Smooth muscle cell (in vitro differentiated cells): ENCODE results near the gene TROAP. TPM values are rescaled to one million over a fixed set of nuclear protein-coding genes. Genes with fewer than 3 reads are reported as not detected.

Source experiments
- DNase-seq: peaks from one replicate; lab custom pipeline; 2025; ENCODE audit not compliant: unreplicated experiment; lab: John Stamatoyannopoulos, UW
- H2AFZ ChIP-seq: fragments of 200-600 bp; sonication (generic); 2 replicates; pipeline ENCODE4 v1.6.0; 2016; ENCODE audit warnings: antibody characterized with exemption, low read depth, mild to moderate bottlenecking
- H3F3A ChIP-seq: fragments of 200-600 bp; sonication (generic); 2 replicates; pipeline ENCODE4 v1.6.0; 2017; ENCODE audit warnings: antibody characterized with exemption, low read depth
- H3K27ac ChIP-seq: fragments of 200-600 bp; sonication (generic); 2 replicates; pipeline ENCODE4 v1.5.1; 2016; ENCODE audit warnings: low read depth, mild to moderate bottlenecking
- H3K27me3 ChIP-seq: fragments of 200-600 bp; sonication (generic); 2 replicates; pipeline ENCODE4 v1.6.1; 2016; ENCODE audit warnings: low read depth, mild to moderate bottlenecking
- H3K36me3 ChIP-seq: fragments of 200-600 bp; sonication (generic); 2 replicates; pipeline ENCODE4 v1.5.1; 2016; ENCODE audit warnings: low read depth
- H3K4me1 ChIP-seq: fragments of 200-600 bp; sonication (generic); 2 replicates; pipeline ENCODE4 v1.5.1; 2016; ENCODE audit warnings: low read depth
- H3K4me2 ChIP-seq: fragments of 200-600 bp; sonication (generic); 2 replicates; pipeline ENCODE4 v1.6.0; 2016; ENCODE audit warnings: mild to moderate bottlenecking
- H3K4me3 ChIP-seq: fragments of 200-600 bp; sonication (generic); 2 replicates; pipeline ENCODE4 v1.5.1; 2016; ENCODE audit warnings: mild to moderate bottlenecking
- H3K79me2 ChIP-seq: fragments of 200-600 bp; sonication (generic); 2 replicates; pipeline ENCODE4 v1.6.0; 2016; ENCODE audit warnings: low read depth, mild to moderate bottlenecking
- H3K9ac ChIP-seq: fragments of 200-600 bp; sonication (generic); 2 replicates; pipeline ENCODE4 v1.6.0; 2016; ENCODE audit warnings: low read depth
- H3K9me3 ChIP-seq: fragments of 200-600 bp; sonication (generic); replicated peaks from 2 replicates; pipeline ENCODE4 v1.5.1; 2016; ENCODE audit warnings: low read depth
- H4K20me1 ChIP-seq: fragments of 200-600 bp; sonication (generic); 2 replicates; pipeline ENCODE4 v1.6.0; 2016; ENCODE audit warnings: low read depth
- CTCF ChIP-seq: fragments of 200-600 bp; sonication (generic); IDR thresholded peaks from 2 replicates; pipeline ENCODE4 v1.5.1; 2017; ENCODE audit warnings: borderline replicate concordance, mild to moderate bottlenecking, antibody characterized with exemption; ENCODE audit not compliant: insufficient read depth, poor library complexity, severe bottlenecking
- WGBS: methylation state at CpG from one replicate; pipeline ENCODE4 v1.1.7; 2016; ENCODE audit warnings: low lambda C conversion rate; 5-methylcytosine and 5-hydroxymethylcytosine counted together
- polyA plus RNA-seq: library from polyadenylated mRNA; unstranded; fragments of >200 nt; fragmentation: Nextera tagmentation; extraction: Ambion mirVana; gene quantifications from 2 replicates; pipeline ENCODE4 v1.2.1, GENCODE V29; 2016
- total RNA-seq: library from RNA; depleted of rRNA; stranded (reverse); fragments of >200 nt; gene quantifications from 2 replicates; pipeline ENCODE4 v1.2.3, GENCODE V29; 2014

Gene TROAP
- total and polyA plus RNA-seq, 2 experiments from 2014 or later = 3.7 to 8.5 TPM

- Histone ChIP-seq H3K36me3 (no peaks in the 10 kb centered on the region), H3K9me3 (no peaks in the 10 kb centered on the region), H3K4me2 (no peak overlapping the region), H3K4me1 (no peaks in the 10 kb centered on the region), H2AFZ (no peak overlapping the region), H4K20me1 (no peaks in the 10 kb centered on the region), H3K27ac (no peak overlapping the region), H3K27me3 (peaks cover 9% of the 10 kb centered on the region), H3K4me3 (no peak overlapping the region), H3F3A (no peaks in the 10 kb centered on the region), H3K9ac (no peak overlapping the region), H3K79me2 (no peaks in the 10 kb centered on the region)
- WGBS = 31% methylated on average over 3 of the region's 3 CpGs
- TF ChIP-seq CTCF = peak; percentile 53
- DNase-seq = no peak
Observed at GRCh38 chr12:49357103-49357678, 34.1 kb downstream of the TROAP start.

GRCh38 chr12:49358483-49359141 lies 35.6 kb downstream of the TROAP start:
- H3K4me1 ChIP-seq = no peaks in the 10 kb centered on the region
- H3K9me3 ChIP-seq = no peaks in the 10 kb centered on the region
- no peaks in the 10 kb centered on the region for H4K20me1 ChIP-seq
- peak; percentile 85 for TF ChIP-seq CTCF
- H2AFZ ChIP-seq = no peak overlapping the region
- no peaks in the 10 kb centered on the region for H3K79me2 ChIP-seq
- 18% methylated on average over 7 of the region's 7 CpGs for WGBS
- peak overlapping the region; percentile 16 for H3K4me2 ChIP-seq
- no peaks in the 10 kb centered on the region for H3K36me3 ChIP-seq
- no peaks in the 10 kb centered on the region for H3F3A ChIP-seq
- DNase-seq = no peak
- no peak overlapping the region for H3K4me3 ChIP-seq
- no peak overlapping the region for H3K27ac ChIP-seq
- no peak overlapping the region for H3K9ac ChIP-seq
- peaks cover 8% of the 10 kb centered on the region for H3K27me3 ChIP-seq

- H3F3A ChIP-seq = no peaks in the 10 kb centered on the region
- H3K27ac ChIP-seq = no peak overlapping the region
- no peak overlapping the region for H3K4me2 ChIP-seq
- no peak overlapping the region for H3K9ac ChIP-seq
- H2AFZ ChIP-seq = no peak overlapping the region
- no peaks in the 10 kb centered on the region for H3K9me3 ChIP-seq
- H3K27me3 ChIP-seq = peaks cover 2% of the 10 kb centered on the region
- DNase-seq = no peak
- H3K4me3 ChIP-seq = no peak overlapping the region
- no peaks in the 10 kb centered on the region for H3K4me1 ChIP-seq
- WGBS = 78% methylated on average over 7 of the region's 7 CpGs
- no peaks in the 10 kb centered on the region for H3K36me3 ChIP-seq
- TF ChIP-seq CTCF = no peak
- no peaks in the 10 kb centered on the region for H3K79me2 ChIP-seq
- H4K20me1 ChIP-seq = no peaks in the 10 kb centered on the region
Observed at GRCh38 chr12:49359671-49360070, 36.6 kb downstream of the TROAP start.

GRCh38 chr12:49362077-49362476 lies 39.0 kb downstream of the TROAP start:
- no peak for TF ChIP-seq CTCF
- Histone ChIP-seq H3K9ac (no peak overlapping the region), H3K79me2 (no peaks in the 10 kb centered on the region), H3K27ac (no peak overlapping the region), H3F3A (peaks cover 7% of the 10 kb centered on the region), H3K27me3 (no peaks in the 10 kb centered on the region), H3K4me1 (peaks cover 7% of the 10 kb centered on the region), H3K36me3 (no peaks in the 10 kb centered on the region), H4K20me1 (no peaks in the 10 kb centered on the region), H2AFZ (no peak overlapping the region), H3K9me3 (no peaks in the 10 kb centered on the region), H3K4me2 (no peak overlapping the region), H3K4me3 (no peak overlapping the region)
- 100% methylated on average over 1 of the region's 1 CpG for WGBS
- DNase-seq = no peak
